Skeletal muscle satellite cell (primary cell): ENCODE results near the gene CEP89.
"Not testable (repeated sequence)": the region's sequence is repeated elsewhere in the genome, so short reads cannot be mapped to it uniquely, and the experiment has no call there.

Source experiments
- H3K27me3 ChIP-seq: 2 replicates; pipeline ENCODE4 v1.7.0; 2013; ENCODE audit warnings: low read length; ENCODE audit not compliant: control insufficient read depth, insufficient read depth
- H3K36me3 ChIP-seq: 2 replicates; pipeline ENCODE4 v1.7.0; 2013; ENCODE audit warnings: mild to moderate bottlenecking, control low read depth, low read length; ENCODE audit not compliant: insufficient read depth
- H3K4me1 ChIP-seq: 2 replicates; pipeline ENCODE4 v1.7.0; 2013; ENCODE audit warnings: low read length; ENCODE audit not compliant: control insufficient read depth, insufficient read depth
- H3K4me2 ChIP-seq: 2 replicates; pipeline ENCODE4 v1.7.0; 2013; ENCODE audit warnings: mild to moderate bottlenecking, low read length
- H3K4me3 ChIP-seq: 2 replicates; pipeline ENCODE4 v1.7.0; 2013; ENCODE audit warnings: low read length
- H3K9ac ChIP-seq: 2 replicates; pipeline ENCODE4 v1.7.0; 2013; ENCODE audit warnings: mild to moderate bottlenecking, low read depth, low read length, moderate library complexity
- H3K9me3 ChIP-seq: replicated peaks from 2 replicates; pipeline ENCODE4 v1.7.0; 2013; ENCODE audit warnings: mild to moderate bottlenecking, control low read depth, low read length

The CEP89 gene

DNA sequence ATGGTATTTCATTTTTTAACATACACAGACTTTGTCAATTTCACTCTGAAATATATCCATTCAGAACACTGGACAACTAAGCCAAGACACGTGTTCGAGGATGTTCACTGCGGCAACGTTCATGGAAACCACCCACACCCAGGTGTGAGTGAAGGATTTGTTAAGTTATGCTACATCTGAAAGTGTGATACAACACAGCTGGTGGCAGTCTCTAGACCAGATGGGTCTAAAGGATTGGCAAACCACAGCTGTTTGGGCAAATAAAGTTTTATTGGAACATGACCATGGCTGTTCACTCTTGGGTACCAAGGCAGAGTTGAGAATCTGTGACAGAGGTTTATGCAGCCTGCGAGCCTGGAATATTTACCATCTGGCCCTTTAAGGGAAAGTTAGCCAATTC, 114.2 kb downstream of the CEP89 start:
- Histone ChIP-seq H3K27me3 (no peaks in the 10 kb centered on the region), H3K36me3 (no peaks in the 10 kb centered on the region), H3K4me2 (no peak overlapping the region), H3K9ac (no peak overlapping the region), H3K4me1 (no peaks in the 10 kb centered on the region), H3K4me3 (no peak overlapping the region), H3K9me3 (no peaks in the 10 kb centered on the region)

DNA sequence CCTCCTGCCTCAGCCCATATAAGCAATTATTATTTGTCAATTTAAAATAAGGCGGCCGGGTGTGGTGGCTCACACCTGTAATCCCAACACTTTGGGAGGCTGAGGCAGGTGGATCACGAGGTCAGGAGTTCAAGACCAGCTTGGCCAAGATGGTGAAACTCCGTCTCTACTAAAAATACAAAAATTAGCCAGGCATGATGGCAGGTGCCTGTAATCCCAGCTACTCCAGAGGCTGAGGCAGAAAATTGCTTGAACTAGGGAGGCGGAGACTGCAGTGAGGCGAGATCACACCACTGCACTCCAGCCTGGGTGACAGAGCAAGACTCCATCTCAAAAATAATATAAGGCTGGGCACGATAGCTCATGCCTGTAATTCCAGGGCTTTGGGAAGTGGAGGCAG, 114.9 kb downstream of the CEP89 start:
- not testable (repeated sequence) for H3K4me1 ChIP-seq, H3K36me3 ChIP-seq, H3K9ac ChIP-seq, H3K4me3 ChIP-seq, H3K4me2 ChIP-seq, H3K9me3 ChIP-seq, H3K27me3 ChIP-seq

- Histone ChIP-seq H3K4me1 (no peaks in the 10 kb centered on the region), H3K9me3 (no peaks in the 10 kb centered on the region), H3K36me3 (no peaks in the 10 kb centered on the region), H3K27me3 (no peaks in the 10 kb centered on the region), H3K9ac (no peak overlapping the region), H3K4me3 (no peak overlapping the region), H3K4me2 (no peak overlapping the region)
These were observed 119.5 kb downstream of the CEP89 start for GRCh38 chr19:32852216-32852615.

DNA sequence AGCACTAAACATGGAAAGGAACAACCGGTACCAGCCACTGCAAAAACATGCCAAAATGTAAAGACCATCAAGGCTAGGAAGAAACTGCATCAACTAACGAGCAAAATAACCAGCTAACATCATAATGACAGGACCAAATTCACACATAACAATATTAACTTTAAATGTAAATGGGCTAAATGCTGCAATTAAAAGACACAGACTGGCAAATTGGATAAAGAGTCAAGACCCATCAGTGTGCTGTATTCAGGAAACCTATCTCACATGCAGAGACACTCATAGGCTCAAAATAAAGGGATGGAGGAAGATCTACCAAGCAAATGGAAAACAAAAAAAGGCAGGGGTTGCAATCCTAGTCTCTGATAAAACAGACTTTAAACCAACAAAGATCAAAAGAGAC, 123.7 kb downstream of the CEP89 start:
- not testable (repeated sequence) for H3K36me3 ChIP-seq, H3K27me3 ChIP-seq, H3K9ac ChIP-seq, H3K4me3 ChIP-seq, H3K9me3 ChIP-seq, H3K4me2 ChIP-seq, H3K4me1 ChIP-seq

- H3K36me3 ChIP-seq = no peaks in the 10 kb centered on the region
- no peaks in the 10 kb centered on the region for H3K4me1 ChIP-seq
- H3K4me2 ChIP-seq = no peak overlapping the region
- no peaks in the 10 kb centered on the region for H3K27me3 ChIP-seq
- no peaks in the 10 kb centered on the region for H3K9me3 ChIP-seq
- H3K4me3 ChIP-seq = no peak overlapping the region
- H3K9ac ChIP-seq = no peak overlapping the region
These were observed 128.0 kb downstream of the CEP89 start for GRCh38 chr19:32843716-32844245.

DNA sequence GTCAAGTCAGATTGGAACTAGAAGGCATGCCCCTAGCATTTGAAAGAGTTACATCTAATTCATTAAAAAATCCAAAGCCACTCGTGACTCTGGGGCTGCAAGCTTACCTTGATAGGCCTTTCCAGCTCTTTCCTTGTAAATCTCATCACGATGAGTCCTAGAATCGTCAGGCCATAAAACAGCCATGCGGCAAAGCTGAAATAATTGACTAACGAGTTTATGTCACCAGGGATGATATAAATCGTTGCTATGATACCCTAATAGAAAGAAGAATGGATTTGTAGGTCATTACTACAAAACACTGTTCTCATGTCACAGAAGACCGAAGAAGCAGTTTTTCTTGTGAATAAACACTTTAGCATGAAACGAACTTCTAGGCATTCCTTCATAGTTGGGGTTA, 129.7 kb downstream of the CEP89 start:
- Histone ChIP-seq H3K4me3 (no peak overlapping the region), H3K4me2 (no peak overlapping the region), H3K9ac (no peak overlapping the region), H3K9me3 (no peaks in the 10 kb centered on the region), H3K27me3 (no peaks in the 10 kb centered on the region), H3K36me3 (no peaks in the 10 kb centered on the region), H3K4me1 (no peaks in the 10 kb centered on the region)

DNA sequence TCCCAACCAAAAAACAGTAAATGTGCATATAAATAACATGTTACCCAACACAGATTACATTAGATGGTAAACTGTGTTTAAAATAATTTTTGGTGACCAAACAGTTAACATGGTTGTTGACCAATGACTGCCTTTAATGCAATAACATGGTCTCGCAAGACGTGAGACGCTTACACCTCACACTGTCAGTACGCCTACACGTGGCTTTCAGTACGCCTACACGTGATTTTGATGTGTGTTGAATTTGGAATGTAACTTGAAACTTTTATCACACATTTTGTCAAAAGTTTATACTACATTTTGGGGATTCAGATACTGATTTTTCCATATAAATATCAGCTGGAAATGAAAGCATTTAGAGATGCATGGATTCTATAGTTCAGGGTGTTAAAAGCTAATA, 134.2 kb downstream of the CEP89 start:
- no peaks in the 10 kb centered on the region for H3K4me1 ChIP-seq
- H3K27me3 ChIP-seq = no peaks in the 10 kb centered on the region

DNA sequence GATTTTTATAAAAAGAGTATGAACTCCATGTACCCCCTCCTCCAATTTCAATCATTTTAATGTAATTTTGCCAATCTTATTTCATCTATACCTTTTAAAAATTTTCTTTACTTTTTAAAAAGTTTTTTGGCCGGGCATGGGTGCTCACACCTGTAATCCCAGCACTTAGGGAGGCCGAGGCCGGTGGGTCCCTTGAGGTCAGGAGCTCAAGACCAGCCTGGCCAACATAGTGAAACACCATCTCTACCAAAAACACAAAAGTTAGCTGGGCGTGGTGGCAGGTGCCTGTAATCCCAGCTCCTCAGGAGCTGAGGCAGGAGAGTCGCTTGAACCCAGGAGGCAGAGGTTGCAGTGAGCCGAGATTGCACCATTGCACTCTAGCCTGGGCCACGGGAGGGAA, 138.4 kb downstream of the CEP89 start:
- H3K27me3 ChIP-seq, H3K9ac ChIP-seq, H3K4me3 ChIP-seq, H3K4me1 ChIP-seq, H3K9me3 ChIP-seq, H3K4me2 ChIP-seq, H3K36me3 ChIP-seq: not testable (repeated sequence)

More for the DNA sequence above, 134.2 kb downstream of the CEP89 start:
- H3K4me3 ChIP-seq = no peak overlapping the region
- H3K4me2 ChIP-seq = no peak overlapping the region
- H3K9me3 ChIP-seq = no peaks in the 10 kb centered on the region
- H3K9ac ChIP-seq = no peak overlapping the region
- no peaks in the 10 kb centered on the region for H3K36me3 ChIP-seq

DNA sequence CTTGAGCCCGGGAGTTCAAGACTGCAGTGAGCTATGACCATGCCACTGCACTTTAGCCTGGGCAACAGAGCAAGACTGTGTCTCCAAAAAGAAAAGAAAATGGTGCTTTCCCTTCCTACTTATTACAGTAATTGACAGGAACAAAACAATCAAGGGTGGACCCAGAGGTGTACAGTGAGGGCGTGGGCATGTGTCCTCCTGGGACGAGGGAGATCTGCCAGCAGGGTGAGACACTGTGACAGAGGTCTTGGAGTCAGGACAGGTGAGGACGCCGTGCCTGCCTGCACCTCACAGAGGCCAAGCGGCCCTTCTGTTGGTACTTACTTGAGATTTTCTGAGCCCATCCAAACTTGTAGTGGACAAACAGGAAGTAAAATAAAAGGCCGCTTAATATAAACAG, 138.9 kb downstream of the CEP89 start:
- H3K36me3 ChIP-seq, H3K4me3 ChIP-seq, H3K9me3 ChIP-seq, H3K4me1 ChIP-seq, H3K9ac ChIP-seq, H3K27me3 ChIP-seq, H3K4me2 ChIP-seq: not testable (repeated sequence)

GRCh38 chr19:32832094-32832493, 139.7 kb downstream of the CEP89 start:
- not testable (repeated sequence) for H3K9ac ChIP-seq, H3K36me3 ChIP-seq, H3K9me3 ChIP-seq, H3K4me3 ChIP-seq, H3K27me3 ChIP-seq, H3K4me2 ChIP-seq, H3K4me1 ChIP-seq

DNA sequence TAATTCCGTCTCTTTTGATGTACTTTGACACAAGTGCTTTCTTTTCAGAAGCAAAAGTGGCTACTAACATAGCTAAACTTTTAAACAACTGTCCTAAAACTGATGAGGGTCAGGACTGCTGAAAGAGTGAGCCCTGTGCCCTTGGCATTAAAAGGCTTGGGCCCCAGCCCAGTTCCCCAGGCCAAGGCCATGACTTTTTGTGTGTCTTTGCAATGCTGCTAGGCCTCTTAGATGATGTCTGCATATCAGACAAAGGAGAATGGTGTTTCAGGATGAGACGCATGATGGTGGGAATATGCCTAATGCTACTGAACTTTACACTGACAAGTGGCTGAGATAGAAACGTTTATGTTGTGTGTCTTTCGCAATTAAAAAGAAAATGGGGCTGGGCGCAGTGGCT, 140.1 kb downstream of the CEP89 start:
- Histone ChIP-seq H3K4me3 (no peak overlapping the region), H3K4me2 (no peak overlapping the region), H3K9ac (no peak overlapping the region), H3K27me3 (no peaks in the 10 kb centered on the region), H3K9me3 (no peaks in the 10 kb centered on the region), H3K4me1 (no peaks in the 10 kb centered on the region), H3K36me3 (no peaks in the 10 kb centered on the region)

DNA sequence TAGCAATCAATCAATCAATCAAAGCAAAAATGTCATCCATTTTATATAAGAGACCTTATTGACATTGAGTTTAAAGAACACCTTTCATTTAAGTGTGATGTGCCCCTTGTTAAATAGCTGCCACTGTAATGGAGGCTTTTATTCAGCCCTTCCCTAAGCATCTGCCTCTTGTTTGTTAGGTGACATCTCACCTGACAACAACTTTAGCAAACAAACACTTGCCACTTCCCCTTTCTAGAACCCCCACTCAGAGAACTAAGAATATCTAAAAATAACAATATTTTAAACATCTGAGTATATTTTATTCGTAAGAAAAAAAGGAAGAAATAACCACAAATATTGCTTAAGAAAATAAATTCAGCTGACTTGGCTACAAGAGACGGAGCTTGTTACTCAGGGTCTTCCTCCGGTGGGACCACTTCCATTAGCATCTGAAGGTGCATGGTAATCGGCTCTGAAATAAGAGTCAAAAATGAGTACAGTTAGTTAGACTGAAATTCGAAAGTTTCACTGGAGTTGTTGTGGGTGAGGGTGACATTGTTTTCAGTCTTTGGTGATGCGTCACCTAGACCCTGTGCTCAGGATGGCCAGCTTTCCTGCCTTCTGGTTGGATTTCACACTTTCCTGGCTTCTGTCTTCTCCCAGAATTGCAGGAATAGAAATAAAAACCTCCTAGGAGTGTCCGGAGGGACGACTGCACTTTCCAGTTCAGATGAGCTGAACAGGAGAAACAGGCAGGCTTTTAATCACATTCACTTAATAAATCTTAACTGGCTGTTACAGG, 141.3 kb downstream of the CEP89 start:
- no peak overlapping the region for H3K4me3 ChIP-seq

More for the DNA sequence above, 141.3 kb downstream of the CEP89 start:
- H3K9me3 ChIP-seq = no peaks in the 10 kb centered on the region
- H3K4me1 ChIP-seq = no peaks in the 10 kb centered on the region
- H3K27me3 ChIP-seq = no peaks in the 10 kb centered on the region
- H3K9ac ChIP-seq = no peak overlapping the region
- H3K4me2 ChIP-seq = no peak overlapping the region
- no peaks in the 10 kb centered on the region for H3K36me3 ChIP-seq
